HG03442 (cell line): ENCODE data around the gene RFLNA.

Experiments
- ATAC-seq: cut with Tn5 transposase; IDR thresholded peaks from one replicate; pipeline ENCODE4 v1.9.1; 2021; ENCODE audit warnings: mild to moderate bottlenecking, moderate library complexity; ENCODE audit not compliant: unreplicated experiment

Gene RFLNA

DNA sequence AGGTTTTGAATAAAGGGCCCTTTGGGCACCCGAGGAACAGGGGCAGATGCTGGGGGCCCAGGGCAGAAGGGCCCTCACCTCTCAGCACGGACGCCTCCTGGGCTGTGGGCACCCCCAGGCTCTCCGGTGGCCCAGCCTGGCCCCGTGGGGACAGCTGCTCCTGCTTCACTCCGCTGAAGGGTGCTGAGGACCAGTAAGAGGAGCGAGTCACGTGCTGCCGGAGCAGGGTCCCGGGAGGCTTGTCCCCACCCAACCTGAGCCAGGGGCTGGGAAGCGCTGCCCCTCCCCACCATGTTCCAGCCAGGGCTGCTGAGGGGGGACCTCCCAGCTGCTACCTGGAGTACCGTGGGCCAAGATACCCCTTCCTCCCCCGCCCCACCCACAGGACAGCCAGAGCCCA is 59.5 kb downstream of the RFLNA start:
- ATAC-seq = no peak

DNA sequence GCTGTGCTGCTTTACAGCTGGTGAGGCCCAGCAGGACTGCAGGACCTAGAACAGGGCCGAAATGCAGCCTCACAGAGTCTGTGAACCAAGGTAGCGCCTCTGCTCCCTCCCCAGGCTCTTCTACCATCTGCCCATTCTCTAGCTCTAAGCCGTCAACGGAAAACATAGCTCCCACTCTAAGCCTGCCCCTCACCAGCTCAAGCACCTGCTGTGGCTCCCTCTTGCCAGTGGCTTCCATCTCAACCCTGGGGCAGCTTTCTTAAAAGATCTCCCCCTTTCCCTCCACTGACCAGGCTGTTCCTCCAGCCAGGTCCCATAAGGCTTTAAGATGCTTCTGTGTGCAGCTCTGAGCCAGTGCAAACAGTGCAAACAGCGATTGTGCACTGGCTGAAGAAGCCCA is 61.3 kb downstream of the RFLNA start:
- no peak for ATAC-seq

DNA sequence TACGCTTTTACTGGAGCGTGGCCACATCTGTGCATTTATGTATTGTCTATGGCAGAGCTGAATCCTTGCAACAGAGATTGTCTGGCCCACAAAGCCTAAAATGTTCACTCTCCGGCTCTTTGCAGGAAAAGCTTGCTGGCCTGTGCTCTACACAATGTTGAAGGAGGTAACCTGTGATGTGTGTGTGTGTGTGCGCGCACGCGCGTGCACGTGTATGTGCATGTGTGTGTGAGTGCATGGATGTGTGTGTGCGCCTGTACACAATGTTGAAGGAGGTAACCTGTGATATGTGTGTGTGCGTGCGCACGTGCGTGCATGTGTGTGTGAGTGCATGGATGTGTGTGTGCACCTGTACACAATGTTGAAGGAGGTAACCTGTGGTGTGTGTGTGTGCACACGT is 62.7 kb downstream of the RFLNA start:
- no peak for ATAC-seq

DNA sequence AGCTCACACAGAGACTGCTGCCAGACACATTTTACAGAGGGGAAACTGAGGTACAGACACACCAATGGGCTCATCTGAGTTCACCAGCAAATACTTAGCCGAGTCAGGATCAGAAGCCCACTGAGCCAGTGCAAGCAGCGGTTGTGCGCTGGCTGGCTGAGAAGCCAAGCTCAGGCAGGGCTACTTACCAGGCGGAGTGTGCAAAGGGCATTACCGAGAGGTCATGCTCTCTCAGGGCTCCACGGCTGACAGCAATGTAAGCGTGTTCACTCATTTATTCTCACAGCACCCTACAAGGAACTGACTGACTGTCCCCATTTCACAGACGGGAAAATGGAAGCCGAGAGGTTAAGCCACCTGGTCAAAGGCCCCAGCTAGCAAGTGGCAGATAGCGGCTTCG is 63.7 kb downstream of the RFLNA start:
- ATAC-seq = no peak

DNA sequence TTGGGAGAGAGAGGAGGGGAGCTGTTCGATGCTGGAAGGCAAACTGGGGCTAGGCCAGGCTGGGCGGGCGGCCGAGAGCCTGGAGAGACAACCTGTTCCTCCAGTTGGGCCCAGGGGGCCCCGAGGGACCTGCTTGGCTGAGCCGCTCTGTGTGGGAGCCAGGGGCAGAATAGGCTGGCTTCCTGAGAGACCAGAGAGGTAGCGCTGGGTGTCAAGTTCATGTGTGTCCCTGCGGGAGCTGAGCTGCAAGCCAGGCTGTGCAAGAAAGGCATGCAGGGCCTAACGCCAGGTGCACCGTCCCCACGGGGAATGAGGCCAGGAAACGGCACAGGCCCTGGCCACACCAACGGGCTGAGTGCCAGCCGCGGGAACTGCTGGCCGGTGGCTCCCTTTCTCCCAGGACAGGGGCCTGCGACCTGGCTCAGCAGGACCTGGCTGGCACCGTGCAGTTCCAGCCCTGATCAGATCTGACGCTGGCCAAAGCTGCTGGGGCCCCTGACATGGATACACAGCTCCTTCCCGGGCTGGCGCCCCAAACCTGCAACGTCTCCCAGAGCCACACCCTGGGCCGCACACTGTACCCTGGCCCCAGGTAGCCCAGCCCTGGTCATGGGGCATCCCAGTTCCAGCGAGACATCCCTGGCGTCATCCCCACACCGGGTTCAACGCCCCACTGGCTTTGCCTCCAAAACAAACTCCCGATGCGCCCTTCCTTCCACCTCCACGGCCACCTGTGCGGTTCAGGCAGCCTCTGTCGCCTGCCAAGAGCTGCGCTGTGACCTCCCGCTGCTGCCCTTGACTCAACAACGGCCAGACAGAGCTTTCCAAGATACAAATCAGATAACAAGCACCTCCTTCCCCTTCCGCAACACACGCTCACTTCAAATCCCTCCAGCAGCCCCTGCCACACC is 65.0 kb downstream of the RFLNA start:
- ATAC-seq = no peak

DNA sequence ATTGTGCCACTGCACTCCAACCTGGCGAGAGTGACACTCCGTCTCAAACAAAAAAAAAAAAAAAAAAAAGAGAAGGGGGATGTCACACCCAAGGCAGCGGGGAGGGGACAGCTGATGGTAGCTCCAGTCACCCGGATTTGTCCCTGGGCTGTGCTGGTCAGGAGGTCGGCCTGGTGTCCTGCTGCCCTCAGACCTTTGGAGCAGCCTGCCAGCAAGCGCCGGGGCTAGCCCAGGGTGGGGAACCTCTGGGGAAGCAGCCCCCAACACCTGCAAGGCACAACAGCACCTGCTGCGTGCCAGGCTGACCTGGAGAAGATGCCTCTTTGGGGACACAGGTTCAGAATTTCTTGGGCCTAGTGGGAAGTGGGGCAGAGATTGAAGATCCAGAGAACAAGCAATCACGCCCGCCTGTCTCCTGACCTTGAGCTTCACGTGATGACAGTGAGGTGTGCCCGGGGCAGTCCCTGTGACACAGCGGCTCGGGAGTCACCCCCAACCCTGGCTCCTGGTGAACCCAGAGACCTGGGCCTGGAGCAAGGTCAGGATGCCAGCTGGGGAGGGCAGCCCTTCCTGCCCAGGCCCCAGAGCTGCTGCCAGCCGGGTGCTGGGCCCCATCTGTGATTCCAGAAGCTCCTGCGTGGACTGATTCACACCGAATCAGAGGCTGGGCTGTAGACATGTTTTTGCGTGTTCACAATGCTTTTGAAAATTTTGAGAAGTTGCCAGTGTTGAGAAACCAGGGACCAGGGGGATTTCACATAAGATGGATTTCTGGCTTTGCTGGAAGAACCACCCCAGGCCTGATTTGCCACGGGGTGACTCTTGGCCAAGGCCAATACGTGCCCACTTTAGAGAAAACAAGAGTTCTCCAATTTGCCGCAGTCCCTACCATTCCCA is 66.4 kb downstream of the RFLNA start:
- ATAC-seq = no peak

DNA sequence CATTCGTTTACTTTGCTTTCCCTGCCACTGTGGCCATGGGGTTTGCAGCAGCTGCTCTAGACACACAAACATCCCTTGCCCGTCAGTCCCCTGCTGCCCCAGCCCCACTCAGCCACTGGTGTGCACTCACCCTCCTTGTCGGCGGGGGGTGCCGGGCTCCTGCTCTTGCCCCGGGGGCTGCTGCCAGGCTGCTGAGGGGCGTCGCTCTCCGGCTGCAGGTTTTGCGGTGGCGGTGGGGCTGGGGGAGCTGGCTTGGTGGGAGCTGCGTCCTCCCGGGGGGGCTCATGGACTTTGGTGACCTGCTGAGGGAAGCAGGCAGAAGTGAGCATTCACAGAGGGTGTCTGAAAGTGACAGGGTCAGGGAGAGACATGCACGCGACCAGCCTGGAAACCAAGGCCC is 67.1 kb downstream of the RFLNA start:
- no peak for ATAC-seq

DNA sequence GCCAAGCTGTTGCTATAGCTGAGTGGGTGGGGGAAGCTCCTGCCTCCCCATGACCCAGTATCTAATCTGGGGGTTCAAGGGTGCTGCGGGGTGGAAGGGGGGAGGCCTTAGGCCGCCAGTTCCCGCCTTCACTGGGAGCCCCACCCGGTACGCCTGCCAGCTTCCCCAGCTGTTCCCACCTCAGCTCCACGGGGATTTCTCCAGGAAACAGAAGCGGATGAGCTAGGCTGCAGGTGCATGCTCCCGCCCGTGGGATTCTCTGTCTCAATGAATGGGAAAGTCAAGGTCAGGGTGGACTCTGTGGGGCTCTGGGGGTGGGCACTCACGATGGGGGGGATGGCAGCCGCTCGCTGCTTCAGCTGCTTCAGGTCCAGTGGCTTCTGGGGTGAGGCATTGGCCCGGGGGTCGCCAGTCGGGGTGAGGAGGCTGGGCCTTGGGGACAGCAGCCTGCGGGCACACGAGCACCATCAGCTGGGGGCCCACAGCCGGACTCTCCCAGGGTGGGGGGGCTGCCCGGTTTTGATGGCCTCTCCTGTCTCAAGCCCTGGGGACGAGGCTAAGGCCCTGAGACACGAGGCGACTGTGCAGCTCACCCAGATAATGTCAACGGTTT is 68.6 kb downstream of the RFLNA start:
- ATAC-seq = no peak

DNA sequence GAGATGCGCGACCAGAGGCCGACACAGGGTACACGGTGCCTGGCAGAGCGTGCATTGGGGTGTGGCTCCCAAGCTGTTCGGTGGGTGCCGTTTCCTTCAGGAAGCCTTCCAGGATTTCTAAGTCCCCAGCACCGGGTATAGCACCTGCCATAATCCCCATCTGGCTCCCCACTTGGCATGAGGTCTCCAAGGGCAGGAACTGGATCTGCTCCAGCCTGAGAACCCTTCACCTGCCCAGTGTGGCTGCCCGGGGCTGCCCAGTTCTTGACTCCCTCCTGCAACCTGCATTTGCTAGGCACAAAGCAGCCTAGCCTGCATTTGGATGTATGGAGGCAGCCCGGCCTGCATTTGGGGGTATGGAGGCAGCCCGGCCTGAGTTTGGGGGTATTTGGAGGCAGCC is 69.7 kb downstream of the RFLNA start:
- no peak for ATAC-seq
